Fibroblast of skin of scalp (primary cell): ENCODE data around the gene IL1F10.

Experiments
- DNase-seq: peaks from one replicate; pipeline ENCODE4 v3.0.0-alpha.2; 2013

Gene IL1F10

DNA sequence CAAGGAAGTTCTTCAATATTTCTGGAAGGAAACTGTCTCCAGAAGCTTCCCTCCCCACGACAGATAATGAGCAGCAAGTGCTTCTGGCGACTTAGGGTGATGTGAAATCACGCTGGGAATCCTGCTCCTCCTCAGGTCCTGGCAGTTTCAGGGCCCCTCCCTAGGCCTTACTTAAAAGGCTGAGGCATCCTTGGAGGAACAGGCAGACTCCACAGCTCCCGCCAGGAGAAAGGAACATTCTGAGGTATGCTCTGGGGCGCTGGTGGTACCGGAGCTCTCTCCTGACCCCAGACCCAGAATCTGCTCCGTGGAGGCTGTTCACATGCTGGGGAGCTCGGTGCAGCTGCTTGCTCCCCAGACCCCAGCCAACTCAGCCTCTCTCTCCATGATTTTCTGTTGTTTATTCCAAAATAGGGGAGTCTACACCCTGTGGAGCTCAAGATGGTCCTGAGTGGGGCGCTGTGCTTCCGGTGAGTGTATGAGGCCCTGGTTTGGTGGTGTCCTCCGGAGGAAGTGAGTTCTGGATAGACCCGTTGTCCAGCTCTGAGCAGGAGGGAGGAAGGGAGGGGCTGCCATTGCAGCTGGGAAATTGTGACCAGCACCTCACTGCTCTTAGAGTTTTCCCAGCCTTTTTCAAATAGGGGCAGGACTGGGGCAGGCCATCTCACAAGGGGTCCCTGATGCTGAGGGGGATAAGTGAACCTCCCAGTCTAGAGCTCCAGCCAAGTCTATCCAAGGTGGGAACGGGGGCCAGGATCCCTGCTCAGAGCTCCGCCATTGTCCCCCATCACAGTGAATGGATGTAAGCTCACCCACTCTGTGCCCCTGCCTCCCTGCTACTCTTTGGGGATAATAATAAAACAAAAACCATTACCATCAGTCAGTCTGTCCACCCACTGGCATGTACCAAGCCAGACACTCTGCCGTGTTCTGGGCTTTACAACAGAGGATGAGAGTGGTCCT is 8.5 kb upstream of the IL1F10 start, which contains the start of gene IL36RN:
IL36RN (plus strand) TSS at position 201 of the 963 bp plus-strand sequence; CDS start at position 442, 241 bp downstream.
- no peak for DNase-seq

DNA sequence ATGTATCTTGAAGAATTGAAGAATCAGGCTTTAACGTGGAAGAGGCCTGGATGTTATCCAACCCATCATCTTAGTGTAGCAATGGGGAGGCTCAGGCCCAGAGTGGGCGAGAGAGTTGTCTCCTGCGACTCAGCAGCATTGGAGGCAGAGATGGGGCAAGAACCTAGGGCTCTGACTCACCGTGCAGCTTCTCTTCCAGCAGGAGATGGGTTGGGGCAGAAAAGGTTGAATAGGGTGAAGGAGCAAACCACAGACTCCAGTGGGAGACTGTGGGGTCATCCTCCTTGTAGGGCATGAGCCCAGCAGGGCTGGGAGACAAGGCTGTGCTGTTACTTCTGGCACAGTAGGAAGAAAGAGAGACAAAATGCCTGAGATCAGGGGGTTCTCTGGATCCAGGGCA is 7.4 kb upstream of the IL1F10 start:
- DNase-seq: no peak

DNA sequence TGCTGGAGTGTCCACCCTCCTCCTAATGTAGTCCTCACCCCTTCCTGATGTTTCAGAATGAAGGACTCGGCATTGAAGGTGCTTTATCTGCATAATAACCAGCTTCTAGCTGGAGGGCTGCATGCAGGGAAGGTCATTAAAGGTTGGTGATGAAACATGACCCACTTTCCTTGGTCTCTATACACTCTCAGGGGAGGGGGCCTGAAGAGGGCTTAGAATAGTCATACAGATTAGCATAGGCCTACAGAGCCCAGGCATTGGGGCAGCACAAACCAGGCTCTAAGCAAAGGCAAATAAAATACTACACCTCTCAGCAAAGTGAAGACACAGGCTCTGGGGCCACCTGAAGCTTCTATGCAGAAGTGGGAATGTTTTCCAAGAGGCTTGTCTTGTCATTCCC is 7.0 kb upstream of the IL1F10 start:
- no peak for DNase-seq

DNA sequence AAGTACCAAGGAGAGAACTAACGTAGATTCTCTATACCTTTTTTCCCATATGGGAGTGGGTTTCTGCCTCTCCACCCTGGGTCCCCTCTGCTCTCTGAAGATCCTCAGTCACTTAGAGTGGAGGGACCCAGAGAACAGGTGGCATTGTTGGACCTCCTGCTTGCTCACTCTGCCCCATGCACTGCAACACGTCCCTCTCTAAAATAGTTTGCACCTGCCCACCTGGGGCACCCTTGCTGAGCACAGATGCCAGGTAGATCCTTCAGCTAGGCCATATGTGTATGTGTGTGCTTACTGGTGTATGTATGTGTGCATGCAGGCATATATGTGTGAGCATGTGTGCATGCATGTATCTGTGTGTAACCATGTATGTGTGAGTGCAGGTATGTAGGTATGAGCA is 6.5 kb upstream of the IL1F10 start:
- no peak for DNase-seq

DNA sequence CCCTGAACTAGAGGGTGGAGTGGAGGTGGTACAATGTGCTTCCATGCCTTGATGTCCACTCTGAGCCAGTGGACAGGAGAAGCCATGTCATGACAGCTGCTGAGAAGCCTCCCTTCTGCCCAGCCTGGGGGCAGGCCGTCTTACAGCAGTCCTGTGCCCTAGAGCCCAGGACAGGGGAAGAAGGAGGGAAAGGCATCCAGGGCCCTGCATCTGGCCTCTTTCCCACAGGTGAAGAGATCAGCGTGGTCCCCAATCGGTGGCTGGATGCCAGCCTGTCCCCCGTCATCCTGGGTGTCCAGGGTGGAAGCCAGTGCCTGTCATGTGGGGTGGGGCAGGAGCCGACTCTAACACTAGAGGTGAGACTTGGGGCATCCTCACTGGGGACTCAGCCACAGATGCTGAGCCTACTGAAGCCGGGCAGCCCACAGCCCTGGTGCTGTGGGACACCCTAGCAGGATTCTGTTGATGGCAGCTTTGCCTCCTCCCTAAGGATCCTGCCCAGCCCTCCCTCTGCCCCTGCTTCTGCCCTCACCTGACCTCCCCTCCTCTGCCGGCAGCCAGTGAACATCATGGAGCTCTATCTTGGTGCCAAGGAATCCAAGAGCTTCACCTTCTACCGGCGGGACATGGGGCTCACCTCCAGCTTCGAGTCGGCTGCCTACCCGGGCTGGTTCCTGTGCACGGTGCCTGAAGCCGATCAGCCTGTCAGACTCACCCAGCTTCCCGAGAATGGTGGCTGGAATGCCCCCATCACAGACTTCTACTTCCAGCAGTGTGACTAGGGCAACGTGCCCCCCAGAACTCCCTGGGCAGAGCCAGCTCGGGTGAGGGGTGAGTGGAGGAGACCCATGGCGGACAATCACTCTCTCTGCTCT is 5.6 kb upstream of the IL1F10 start:
- no peak for DNase-seq

DNA sequence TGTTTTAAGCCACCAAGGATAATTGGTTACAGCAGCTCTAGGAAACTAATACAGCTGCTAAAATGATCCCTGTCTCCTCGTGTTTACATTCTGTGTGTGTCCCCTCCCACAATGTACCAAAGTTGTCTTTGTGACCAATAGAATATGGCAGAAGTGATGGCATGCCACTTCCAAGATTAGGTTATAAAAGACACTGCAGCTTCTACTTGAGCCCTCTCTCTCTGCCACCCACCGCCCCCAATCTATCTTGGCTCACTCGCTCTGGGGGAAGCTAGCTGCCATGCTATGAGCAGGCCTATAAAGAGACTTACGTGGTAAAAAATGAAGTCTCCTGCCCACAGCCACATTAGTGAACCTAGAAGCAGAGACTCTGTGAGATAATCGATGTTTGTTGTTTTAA is 3.5 kb upstream of the IL1F10 start:
- no peak for DNase-seq

DNA sequence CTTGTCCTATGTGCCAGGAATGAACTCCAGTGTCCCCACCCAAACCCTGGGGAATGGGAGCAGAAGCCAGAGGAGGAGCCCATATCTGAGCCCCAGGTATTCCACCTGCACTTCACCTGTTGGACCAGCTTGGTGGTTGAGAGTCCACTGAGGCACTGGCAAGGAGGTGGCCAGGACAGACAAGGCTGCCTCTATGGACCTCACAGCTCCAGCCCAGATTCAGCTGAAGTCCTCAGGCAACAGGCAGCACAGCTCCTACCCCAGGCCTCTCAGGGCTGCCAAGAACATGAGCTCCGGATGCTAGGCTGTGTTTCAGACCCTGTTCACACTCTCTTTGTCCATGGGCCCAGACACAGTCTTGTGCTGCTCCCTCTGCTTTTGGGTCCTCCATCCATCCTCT is 2.9 kb upstream of the IL1F10 start:
- no peak for DNase-seq

DNA sequence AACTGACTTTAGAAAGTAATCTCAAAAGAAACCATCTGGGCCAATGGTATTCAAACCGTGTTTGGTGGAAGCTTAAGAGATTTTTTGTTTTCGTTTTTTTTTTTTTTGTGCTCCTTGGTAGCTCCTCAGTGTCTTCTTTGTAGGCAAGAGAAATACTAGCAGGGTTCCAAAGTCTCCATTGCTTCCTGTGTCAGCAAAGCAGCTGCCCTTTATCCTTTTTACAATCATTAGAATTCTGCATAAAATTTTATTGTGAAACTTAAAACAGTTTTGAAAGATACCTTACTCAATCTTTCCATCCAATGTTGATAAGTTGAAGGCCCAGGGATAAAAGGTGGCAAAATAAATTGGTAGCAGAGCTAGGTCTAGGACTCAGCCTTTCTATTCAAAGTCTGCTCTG is 479 bp downstream of the IL1F10 start:
- no peak for DNase-seq

DNA sequence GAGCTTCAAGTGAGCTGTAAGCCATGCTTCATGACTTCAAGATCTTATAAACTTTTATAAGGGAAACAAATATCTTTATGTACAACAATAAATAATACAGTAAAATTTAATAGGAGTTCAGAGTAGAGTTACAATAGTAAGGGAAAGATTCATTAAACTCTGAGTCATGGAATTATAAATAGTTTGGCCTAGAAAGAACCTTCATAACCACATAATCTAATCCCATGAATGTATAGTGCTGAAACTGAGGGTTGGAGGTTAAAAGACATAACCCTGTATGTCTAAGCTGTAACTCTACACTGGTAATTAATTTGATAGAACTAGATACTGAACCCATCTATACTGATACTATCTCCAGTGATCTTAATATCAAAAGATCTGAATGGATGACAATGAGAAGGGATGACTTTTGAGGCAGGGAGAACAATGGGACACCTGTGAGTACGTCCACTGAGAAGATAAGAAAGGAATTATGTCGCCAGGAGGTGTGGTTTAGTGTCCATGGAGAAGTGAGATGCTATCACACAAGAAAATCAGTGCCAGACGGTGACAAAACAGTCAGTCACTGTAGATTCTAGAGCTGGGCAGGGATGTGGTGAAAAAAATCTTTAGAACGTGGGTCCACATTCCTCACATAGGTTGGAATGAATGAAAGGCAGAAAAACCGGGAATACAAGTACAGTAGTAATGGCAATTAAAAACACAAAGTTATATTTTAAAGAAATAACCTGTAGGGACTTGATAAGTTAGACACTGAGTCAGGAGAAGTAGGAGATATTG is 1.1 kb downstream of the IL1F10 start:
- DNase-seq: peak; percentile 40

DNA sequence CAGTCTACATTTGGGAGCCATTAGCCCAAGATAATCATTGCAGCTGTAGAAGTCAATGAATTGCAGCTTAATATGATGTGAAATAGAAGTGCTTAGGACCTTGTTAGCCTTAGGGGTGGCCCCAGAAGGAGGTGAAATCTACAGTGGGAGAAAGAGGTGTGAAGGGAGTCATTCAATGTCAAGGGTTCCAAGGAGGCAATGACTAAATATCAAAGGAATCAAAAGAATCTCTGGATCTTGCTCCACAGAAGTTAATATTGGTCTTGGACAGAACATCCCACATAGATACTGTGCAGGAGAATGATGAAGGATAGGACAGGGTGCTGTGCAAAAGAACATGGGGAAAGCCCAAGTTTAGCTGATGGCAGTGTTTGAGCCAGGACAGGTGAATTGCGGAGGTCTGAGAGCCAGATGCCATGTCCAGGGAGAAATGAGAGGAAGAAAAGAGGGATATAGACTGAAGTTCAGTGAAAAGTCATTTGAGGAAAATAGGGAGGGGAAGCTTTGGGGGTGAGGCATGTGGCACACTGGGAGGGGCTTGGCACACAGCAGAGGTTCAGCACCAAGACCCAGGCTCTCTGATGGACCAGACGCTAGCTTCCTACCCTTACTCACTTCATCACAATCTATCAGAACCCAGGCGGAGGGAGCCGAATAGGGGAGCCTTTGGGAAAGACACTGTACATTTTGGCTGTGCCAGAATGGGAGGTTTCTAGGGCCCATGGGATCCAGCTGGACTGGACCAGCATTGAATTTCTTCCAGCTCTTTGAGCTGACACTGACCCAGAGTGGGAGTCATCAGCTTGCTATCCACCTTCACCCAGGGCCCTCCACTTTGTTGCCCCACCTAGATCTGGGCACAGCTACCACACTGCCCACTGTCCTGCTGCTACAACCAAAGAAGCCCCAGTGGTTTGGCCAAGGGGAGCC is 2.2 kb downstream of the IL1F10 start:
- DNase-seq: peak; percentile 30

DNA sequence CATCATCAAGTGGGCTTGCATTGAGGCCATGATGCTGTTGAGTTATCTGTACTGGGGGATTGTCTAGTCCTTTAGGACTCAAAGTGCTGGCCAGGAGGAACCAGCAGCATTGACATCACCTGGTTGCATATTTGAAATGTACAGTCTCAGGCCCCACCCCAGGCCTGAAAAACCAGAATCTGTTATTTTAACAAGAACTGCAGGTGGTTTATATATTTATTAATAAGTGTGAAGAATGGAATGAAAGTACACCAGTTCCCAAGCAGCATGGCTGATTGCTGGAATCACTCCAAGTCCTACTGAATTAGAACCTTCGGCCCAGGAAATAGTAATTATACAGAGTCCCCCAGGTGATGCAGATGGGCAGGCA is 2.8 kb downstream of the IL1F10 start:
- DNase-seq: no peak

DNA sequence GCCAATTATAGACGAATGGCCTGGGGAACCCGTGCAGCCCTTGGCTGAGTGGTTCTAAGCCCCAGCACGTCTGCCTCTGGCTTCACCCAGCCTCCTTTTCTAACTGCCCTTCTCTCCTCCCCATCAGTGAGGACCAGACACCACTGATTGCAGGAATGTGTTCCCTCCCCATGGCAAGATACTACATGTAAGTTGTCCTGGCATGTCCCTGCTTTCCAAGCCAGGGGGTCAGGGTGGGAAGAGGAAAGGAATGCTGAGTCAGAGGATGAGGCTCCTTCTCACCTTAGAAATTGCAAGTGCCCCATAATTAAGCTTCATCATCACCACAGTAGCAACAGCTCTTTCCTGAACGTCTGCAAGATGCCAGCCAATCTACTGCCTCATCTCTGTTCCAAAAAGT is 4.8 kb downstream of the IL1F10 start:
- DNase-seq: no peak

DNA sequence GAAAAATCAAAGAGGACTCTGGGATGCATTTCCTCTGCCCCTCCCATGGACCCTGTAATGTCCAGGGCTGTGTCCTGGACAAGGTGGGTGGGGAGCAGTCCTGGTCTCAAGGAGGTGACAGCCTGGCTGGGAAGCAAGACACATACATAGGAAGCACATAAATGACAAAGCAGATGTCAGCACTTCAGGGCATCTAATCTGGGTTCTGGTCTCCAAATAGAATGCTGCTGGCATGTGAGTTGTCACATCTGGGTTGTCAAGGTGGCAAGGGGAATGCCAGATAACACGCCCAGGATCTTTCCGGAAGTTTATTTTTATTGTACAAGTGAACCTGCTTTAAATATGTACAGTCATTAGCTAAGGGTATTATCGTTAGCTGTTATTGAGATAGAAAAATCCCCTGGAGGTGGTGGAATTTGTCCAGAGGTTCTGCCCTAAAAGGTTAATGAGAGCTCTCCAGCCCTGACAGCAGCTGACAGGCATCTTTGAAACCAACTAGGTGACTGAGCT is 5.6 kb downstream of the IL1F10 start:
- DNase-seq: no peak

DNA sequence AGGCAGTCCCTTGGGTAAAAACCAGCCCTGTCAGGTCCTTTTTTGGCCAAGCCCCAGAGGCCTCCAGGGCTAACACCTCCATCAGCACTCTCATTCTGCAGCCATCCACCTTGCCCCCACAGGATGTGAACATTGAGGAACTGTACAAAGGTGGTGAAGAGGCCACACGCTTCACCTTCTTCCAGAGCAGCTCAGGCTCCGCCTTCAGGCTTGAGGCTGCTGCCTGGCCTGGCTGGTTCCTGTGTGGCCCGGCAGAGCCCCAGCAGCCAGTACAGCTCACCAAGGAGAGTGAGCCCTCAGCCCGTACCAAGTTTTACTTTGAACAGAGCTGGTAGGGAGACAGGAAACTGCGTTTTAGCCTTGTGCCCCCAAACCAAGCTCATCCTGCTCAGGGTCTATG is 7.3 kb downstream of the IL1F10 start:
- no peak for DNase-seq

DNA sequence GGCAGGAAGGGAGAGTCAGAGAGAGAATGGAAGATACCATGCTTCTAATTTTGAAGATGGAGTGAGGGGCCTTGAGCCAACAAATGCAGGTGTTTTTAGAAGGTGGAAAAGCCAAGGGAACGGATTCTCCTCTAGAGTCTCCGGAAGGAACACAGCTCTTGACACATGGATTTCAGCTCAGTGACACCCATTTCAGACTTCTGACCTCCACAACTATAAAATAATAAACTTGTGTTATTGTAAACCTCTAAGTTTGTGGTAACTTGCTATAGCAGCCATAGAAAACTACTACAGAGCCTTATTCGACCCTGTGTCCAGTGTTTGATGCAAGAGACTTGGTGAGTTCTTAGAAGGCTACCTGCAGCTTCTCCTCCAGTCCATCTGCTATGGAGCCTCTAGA is 7.8 kb downstream of the IL1F10 start:
- no peak for DNase-seq

DNA sequence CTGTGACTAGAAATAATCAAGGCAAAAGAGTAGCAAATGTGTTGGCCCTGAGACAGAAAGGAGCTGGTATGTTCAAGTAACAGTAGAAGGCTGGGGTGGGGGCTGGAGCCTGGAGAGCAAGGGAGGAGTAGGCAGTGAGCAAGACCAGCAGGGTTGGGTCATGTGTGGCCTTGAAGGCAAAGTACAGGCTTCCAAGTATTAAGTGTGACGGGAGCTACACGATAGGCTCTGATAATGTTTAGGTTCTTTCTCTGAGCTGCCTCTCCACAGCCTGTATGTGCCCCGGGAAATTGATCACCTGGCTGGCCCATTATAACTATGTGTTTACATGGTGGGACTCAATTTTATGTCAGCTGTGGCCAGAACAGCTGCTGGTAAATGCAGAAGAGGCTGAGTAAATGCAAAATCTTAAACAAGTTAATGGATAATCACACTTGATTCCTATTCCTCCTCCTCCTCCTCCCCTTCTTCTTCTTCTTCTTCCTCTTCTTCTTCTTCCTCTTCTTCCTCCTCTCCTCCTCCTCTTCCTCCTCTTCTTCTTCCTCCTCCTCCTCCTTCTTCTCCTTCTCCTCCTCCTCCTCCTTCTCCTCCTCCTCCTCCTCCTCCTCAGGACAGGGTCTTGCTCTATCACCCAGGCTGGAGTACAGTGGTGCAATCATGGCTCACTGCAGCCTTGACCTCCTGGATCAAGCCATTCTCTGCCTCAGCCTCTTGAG is 9.3 kb downstream of the IL1F10 start:
- no peak for DNase-seq

DNA sequence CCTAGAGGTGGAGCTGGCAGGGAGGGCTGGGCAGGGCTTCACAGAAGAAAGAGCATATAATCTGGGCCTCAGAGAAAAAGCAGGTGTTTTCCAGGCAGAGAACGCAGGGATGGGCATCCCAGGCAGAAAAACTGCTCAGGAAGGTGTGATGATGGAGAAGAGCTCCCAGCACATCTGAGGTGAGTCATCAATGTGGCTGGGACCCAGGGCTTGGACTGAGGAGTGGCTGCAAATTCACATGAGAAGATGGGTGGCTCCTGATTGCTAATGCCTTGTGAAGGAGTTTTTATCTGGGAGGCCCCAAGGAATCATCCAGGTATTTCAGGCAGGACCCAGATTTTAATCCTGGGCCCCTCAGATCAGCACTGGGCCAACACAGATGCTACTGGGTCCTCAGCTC is 10.2 kb downstream of the IL1F10 start:
- no peak for DNase-seq

DNA sequence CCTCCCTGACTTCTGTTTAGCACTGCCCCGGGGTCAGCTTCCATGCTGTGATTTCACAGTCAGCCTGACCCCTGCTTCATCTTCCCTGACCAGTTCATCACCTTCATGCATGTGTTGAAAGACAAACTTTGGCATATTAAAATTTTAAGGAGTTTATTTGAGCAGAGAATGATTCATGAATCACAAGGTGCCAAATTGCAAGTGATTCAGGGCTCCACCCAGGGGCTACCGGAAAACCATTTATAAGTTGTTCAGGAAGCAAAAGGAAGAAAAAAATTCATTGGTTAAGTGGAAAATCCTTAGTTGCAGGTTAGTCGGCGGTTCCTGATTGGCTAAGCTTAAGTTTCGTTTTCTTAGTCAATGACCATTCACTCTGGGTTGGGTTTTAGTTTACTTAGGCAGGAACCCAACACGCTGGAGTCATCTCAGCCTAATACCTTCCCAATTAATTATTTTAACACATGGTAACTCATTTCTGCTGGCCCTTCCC is 10.6 kb downstream of the IL1F10 start:
- no peak for DNase-seq

DNA sequence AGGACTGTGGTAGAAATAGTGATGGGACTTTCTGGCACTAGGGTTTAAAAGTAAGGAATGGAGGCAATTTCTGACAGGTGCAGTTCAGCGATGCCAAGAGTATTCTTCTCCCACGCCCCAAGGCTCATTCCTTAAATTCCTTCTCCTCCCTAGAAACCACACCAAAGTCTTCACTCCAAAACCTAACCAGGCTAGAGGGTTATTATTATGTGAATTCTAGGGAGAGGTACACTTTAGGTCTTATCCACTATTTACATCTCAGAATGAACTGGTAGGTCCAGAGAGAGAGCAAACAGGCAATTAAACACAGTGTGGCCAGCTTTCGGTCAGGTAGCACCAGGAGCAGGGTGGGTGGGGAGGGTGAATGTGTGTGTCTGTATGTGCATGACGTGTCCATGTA is 11.4 kb downstream of the IL1F10 start:
- DNase-seq: no peak

DNA sequence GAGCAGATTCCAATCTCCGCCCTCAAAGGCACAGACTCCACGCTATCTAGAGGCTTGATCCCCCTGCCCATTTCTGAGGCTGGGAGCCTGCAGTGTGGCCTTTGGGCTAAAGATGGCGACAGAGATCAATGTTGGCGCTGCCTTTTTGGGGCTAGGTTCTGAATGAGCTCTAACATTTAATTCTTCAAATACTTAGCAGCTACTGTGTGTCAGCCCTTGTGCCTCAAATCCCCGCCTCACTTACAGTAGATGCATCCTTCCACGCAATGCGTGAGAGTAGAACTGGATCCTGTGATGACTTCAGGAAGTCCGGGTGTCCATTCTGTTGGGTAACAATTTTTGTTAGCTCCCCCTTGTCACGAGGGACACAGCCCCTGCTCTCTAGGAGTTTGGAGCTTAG is 12.4 kb downstream of the IL1F10 start:
- DNase-seq: peak; percentile 34
